Choroid plexus epithelial cell (primary cell): ENCODE measurements around the gene ORC3.
A peak's percentile ranks its signal among the peaks of the same experiment; 100 is the strongest.

Source experiments
- DNase-seq: peaks from one replicate; pipeline ENCODE4 v3.0.0-alpha.2; 2010; ENCODE audit warnings: low read depth
- H3K4me3 ChIP-seq: 2 replicates; pipeline ENCODE4 v1.5.1; 2011; ENCODE audit warnings: low read depth, mild to moderate bottlenecking, control low read depth, low read length, moderate library complexity
- CTCF ChIP-seq: conservative IDR thresholded peaks from 2 replicates; pipeline ENCODE4 v1.5.1; 2011; ENCODE audit warnings: low read depth, mild to moderate bottlenecking, control low read depth, inconsistent platforms, low read length, moderate library complexity

The ORC3 gene

GRCh38 chr6:87589693-87590416 lies at the start of gene ORC3, which contains the start of gene RARS2:
Gene ORC3, plus strand, starts transcription at chr6:87590135. Its CDS starts 34 bp downstream, at chr6:87590169.
Gene RARS2, minus strand, starts transcription at chr6:87589987. Its CDS starts 30 bp downstream, at chr6:87589957.
- H3K4me3 ChIP-seq = peak within 1 kb of the TSS; percentile 95
- DNase-seq = peak; percentile 96
- no peak for TF ChIP-seq CTCF

DNA sequence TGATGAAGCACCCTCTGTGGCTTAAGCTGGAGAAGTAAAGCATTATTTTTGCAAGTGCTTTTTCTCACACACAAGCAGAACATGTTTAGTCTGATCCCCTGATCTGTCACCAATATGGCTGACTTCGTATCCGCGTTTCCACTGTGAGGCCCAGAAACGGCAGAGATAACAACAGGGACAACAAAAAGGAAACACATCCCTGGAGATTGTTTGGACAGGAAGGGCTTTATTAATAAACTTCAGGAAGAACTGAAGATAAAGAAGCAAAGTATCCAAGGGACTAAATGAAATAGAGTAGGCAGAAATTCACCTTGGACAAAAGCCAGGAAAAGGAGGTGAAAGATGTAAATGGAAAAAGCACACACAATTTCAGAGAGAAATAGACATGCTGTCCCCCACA lies 49.4 kb upstream of the ORC3 start:
- H3K4me3 ChIP-seq = no peak overlapping the region
- DNase-seq = peak; percentile 33

GRCh38 chr6:87541041-87541440 lies 48.9 kb upstream of the ORC3 start:
- no peak overlapping the region for H3K4me3 ChIP-seq
- no peak for DNase-seq
- TF ChIP-seq CTCF = no peak

More for the DNA sequence above, 49.4 kb upstream of the ORC3 start:
- TF ChIP-seq CTCF = no peak

GRCh38 chr6:87541744-87542143 lies 48.2 kb upstream of the ORC3 start:
- peak; percentile 46 for DNase-seq
- no peak overlapping the region for H3K4me3 ChIP-seq
- TF ChIP-seq CTCF = no peak

DNA sequence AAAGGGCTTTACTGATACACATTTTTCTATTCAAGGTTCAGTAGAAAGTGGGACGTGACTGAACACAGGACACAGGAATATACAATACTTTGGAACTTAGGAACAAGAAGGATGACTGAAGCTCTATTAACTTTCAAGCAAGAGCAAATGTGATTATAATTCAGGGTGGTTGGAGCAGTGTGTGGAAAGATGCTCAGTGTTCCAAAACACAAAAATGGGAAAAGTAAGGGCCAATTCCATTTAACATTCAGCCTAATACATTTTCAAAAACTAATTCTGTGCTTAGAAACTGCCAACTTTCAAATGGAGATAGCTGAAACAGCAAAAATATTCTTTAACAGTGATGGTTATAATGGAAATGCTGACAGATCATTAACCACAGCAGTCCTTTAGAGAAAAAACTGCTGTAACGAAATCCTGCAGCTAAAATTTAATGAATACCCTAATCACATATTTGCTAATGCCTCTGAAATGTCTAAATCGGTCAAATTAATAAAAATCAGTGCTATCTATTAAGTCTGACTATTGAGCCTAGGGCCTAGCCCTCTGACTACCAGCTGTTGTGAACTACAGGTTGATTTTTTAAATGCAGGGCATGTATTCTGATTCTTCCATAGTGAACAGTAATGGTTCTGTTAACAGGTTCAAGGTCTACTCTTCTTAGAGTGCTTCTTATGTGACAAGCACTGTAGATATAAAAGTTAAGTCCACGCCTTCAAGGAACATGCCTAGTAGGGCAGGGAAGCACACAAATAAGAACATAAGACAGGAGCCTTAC lies 46.0 kb upstream of the ORC3 start:
- TF ChIP-seq CTCF = no peak
- DNase-seq = no peak
- H3K4me3 ChIP-seq = no peak overlapping the region

DNA sequence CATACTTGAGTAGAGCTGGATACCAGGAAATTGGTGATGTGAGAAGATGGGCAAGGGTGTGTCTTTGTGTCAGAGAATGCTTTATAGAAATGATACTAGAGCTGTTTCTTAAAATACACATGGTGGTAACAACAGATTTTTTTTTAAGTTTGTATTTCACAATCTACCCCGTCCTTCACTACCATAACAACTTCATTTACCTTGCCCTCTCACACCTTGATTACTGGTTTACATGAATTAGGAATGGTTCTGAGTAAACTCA lies 45.5 kb upstream of the ORC3 start:
- no peak for TF ChIP-seq CTCF
- H3K4me3 ChIP-seq = no peak overlapping the region
- DNase-seq = no peak
